Left colon (tissue), 2 donors: ENCODE data around the gene CISD1. TPM values are rescaled to one million over a fixed set of nuclear protein-coding genes. Genes with fewer than 3 reads are reported as not detected.
A peak's percentile ranks its signal among the peaks of the same experiment; 100 is the strongest.
"Not testable (repeated sequence)": the region's sequence is repeated elsewhere in the genome, so short reads cannot be mapped to it uniquely, and the experiment has no call there.

Experiments
- ATAC-seq: fragments of 200-7000 bp; cut with Tn5 transposase; one replicate; pipeline ENCODE4 v1.9.1; 2020; ENCODE audit warnings: mild to moderate bottlenecking, moderate library complexity
- DNase-seq, 2 donors: peaks; one replicate each; pipeline ENCODE4 v3.0.0-alpha.2; 2020
- intact Hi-C, 2 donors: fragments of 100-400 bp; cut with DNase I in 1 of 2; cut with micrococcal nuclease in 1 of 2; formaldehyde crosslinking; loops; one replicate each; pipeline versions ENCODE4 v1.11.2 to v1.14.0; 2022; cut with DNase I, micrococcal nuclease
- long read RNA-seq: library from polyadenylated mRNA; unstranded; transcript quantifications from one replicate; pipeline ENCODE4 v2.0.0, GENCODE V29; 2021
- total RNA-seq, 2 donors: library from RNA; stranded (reverse); fragmentation: NEBNext Ultra II Directional; extraction: Animal tissue kit (Norgen Biotek cat#: 25700); gene quantifications; one replicate each; pipeline ENCODE4 v1.2.1, GENCODE V29; 2021
- donor health status: DM: no; HTN: no; CAD: no.
- donor health status: DM: yes; HTN: yes; CAD: no.

Gene CISD1
- total RNA-seq: 10 to 100 TPM; 46.4 to 50.2 TPM
- long read RNA-seq, transcript CISD1-201 (3 exons, 2,479 nt): major isoform, 36 of 38 reads
- long read RNA-seq, partial matches to known transcripts: 2 of 38 reads
- long read RNA-seq, other reads (novel, unspliced or antisense): 0 of 38 reads

DNA sequence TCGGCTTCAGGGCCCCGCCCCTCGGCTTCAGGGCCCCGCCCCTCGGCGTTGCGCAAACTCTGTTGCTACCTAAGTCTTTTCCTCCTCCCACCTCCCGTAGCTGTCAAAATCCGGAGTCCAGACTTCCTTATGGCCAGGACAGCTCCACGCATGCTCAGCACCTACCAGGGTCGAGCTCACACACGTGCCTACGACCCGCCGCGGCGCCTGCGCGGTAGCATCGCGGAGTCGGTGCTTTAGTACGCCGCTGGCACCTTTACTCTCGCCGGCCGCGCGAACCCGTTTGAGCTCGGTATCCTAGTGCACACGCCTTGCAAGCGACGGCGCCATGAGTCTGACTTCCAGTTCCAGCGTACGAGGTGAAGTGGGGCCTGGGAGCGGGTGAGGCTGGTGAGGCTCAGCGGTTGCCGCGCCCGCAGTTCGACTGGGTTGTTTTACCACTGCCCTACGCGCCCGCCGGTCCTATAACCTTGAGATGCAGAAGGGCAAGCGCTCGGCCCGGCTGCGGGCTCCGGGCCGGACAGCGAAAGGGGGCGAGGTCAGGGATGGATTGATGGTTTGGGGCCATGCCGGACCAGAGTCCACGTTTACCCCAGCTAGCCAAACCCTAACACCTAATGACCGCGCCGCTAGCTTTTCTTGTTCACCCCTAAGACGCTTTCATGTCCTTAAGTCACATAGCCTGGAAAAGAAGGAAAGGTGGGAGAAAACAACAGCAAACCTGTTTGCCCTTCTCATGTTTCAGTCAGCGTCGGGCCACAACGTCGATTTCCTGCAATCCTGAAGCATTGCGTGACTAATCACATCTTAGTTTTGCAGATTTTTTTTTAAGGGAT is at the start of gene CISD1:
CISD1 (plus strand) TSS at position 217 of the 836 bp plus-strand sequence; CDS start at position 329, 112 bp downstream.
- intact Hi-C loops: no loop called here
- ATAC-seq (peak; percentile 77), DNase-seq (peak; percentile 97 to 99)

DNA sequence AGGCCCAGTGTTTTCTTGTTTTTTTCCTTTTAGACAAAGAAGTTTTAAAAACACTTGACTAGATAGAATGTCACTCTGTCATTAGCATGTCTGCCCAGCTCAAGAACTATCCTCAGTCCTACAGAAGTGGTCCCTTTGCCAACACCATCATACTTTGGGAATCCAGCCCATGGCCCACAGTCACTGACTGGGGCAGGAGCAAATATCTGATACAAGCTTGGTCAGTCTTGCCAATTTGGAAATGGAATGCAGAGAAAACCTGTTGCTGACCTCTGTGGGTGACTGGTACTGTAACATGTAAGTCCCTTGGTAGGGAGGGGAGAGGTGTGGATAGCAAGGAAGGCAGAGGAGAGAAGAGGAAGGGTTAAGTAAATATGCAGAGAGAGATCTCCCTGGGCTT is 49.1 kb upstream of the CISD1 start:
- DNase-seq (no peak), ATAC-seq (no peak)
- intact Hi-C loops: no loop called here

DNA sequence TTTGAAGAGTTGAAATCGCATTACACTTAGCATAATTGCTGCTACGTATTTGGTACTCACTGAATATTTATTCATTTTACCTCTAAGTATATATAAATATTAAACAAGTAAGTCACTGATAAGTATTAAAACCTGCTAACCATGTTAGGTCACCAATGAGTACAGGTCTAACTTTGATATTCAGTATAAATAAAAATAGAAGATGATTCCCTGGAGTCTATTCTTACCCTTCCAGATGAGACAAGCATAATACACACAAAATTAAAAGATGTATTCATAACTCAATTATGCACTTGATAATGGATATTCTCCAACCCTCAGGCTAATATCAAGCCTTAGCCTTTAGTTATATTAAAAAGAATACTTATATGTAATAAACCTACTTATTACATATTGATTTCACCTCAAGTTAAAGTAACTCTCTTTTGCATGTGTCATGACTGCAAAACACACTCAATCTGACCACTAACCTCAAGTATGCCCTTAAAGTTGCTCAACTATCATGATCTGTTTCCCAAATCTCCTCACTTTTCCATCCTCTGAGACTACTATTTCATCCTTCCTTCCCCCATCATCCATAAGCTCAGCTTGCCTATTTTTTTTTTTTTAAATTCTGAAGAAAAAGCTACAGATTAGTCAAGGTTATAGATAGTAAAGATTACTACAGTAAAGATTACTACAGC is 48.1 kb upstream of the CISD1 start:
- no peak for ATAC-seq
- DNase-seq: no peak
- intact Hi-C loops: no loop called here

DNA sequence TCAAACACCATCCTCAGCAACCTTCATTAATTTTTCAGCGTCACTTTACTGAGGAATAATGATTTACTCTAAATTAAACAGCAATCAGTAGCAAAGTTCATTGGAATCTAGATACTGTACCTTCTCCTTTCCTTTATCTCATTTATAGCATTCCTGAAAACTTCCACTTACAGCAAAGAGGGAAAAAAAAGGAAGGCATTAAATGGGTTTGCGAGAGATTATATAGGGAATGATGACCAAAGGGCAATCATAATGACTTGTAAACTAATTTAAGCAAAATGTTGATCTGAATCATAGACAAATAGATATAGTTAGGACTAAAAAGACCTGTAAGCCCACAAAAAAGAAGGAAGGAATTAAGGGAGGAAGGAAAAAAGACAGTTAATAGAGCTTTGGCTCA is 43.3 kb upstream of the CISD1 start:
- DNase-seq: no peak
- intact Hi-C loops: no loop called here
- peak; percentile 59 for ATAC-seq

DNA sequence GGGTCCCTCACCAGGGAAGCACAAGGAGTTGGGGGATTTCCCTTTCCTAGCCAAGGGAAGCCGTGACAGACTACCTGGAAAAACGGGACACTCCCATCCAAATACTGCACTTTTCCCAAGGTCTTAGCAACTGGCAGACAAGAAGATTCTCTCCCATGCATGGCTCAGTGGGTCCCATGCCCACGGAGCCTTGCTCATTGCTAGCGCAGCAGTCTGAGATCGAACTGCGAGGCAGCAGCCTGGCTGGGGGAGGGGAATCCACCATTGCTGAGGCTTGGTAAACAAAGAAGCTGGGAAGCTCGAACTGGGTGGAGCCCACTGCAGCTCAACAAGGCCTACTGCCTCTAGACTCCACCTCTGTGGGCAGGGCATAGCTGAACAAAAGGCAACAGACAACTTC is 39.1 kb upstream of the CISD1 start:
- DNase-seq, intact Hi-C loops, ATAC-seq: not testable (repeated sequence)

DNA sequence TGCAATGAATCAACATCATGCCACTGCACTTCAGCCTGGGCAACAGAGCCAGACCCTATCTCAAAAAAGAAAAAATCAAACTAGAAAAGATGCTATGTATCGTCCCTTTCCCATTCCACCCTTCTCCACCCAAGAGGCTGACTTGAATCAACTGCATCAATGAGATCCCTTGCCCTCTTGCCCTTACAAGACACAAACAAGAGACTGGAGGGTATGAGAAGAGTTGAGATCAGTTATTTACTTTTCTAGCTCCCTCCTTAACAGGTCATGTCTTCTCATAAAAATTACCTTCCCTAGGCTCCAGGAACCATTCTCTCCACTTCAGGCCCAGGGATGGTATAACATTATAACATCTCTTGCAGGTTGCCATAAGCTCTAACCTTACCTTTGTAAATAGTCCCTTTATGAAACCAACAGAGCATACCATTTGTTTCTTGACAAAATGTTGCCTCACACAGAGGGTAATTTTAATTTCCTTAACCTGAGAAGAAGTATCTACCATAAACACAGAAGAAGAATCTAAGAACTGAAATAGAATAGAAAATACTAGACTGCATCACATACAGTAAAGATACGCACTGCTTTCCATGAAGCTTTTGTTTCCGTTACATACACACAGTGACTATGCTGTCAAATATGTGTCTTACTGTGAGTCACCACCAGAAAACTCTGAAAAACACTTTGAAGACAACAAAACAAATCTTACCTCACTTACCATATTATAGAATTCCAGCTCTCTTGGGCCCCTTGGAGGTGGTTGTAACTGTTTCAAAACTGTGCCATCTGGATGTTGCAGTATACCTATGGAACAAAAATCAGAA is 31.7 kb upstream of the CISD1 start:
- ATAC-seq (no peak), DNase-seq (no peak)
- intact Hi-C loops: no loop called here

GRCh38 chr10:58239561-58240169 is 29.3 kb upstream of the CISD1 start:
- no peak for ATAC-seq
- intact Hi-C loops: no loop called here
- no peak for DNase-seq

DNA sequence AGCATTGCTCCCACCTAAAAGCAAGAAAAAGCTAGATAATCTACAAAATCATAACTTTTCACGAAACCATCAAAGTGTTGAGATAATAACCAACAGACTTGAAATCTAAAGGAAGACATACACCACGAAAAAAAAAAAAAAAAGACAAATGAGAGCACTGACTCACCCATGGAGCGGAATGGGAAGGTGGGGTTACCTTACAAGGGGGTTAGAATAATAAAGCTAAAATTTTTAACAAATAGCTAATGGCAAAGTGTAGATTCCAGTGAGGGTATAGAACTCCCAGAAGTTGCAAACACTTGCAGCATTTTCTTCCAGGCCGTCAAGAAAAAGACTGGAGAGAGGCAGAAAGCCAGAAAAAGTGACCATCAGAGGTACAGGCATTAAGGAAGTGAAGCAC is 28.4 kb upstream of the CISD1 start:
- intact Hi-C loops: no loop called here

GRCh38 chr10:58241346-58241745 is 27.6 kb upstream of the CISD1 start:
- no peak for DNase-seq
- intact Hi-C loops: no loop called here
- ATAC-seq: no peak

More for the DNA sequence above, 28.4 kb upstream of the CISD1 start:
- no peak for ATAC-seq
- DNase-seq: no peak

DNA sequence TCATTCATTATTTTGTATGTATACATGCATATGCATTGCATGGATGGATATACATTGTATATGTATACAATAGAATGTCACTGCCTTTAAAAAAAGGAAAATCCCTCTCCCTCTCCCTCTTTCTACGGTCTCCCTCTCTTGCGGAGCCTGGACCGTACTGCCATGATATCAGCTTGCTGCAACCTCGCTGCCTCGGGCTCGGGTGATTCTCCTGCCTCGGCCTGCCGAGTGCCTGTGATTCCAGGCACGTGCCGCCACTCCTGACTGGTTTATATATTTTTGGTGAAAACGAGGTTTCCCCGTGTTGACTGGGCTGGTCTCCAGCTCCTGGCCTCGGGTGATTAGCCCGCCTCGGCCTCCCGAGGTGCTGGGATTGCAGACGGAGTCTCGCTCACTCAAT is 25.7 kb upstream of the CISD1 start:
- no peak for ATAC-seq
- DNase-seq: no peak
- intact Hi-C loops: no loop called here

GRCh38 chr10:58243801-58244200 is 25.2 kb upstream of the CISD1 start:
- ATAC-seq, DNase-seq, intact Hi-C loops: not testable (repeated sequence)

- ATAC-seq, intact Hi-C loops, DNase-seq: not testable (repeated sequence)
Observed at GRCh38 chr10:58244242-58244641, 24.7 kb upstream of the CISD1 start.

DNA sequence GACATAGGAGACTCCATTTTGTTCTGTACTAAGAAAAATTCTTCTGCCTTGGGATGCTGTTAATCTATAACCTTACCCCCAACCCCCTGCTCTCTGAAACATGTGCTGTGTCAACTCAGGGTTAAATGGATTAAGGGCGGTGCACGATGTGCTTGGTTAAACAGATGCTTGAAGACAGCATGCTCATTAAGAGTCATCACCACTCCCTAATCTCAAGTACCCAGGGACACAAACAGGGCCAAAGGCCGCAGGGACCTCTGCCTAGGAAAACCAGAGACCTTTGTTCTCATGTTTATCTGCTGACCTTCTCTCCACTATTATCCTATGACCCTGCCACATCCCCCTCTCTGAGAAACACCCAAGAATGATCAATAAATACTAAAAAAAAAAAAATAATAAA is 24.3 kb upstream of the CISD1 start:
- ATAC-seq, intact Hi-C loops, DNase-seq: not testable (repeated sequence)

GRCh38 chr10:58253184-58253583 is 15.8 kb upstream of the CISD1 start:
- intact Hi-C loops: no loop called here
- ATAC-seq: no peak
- DNase-seq: no peak

DNA sequence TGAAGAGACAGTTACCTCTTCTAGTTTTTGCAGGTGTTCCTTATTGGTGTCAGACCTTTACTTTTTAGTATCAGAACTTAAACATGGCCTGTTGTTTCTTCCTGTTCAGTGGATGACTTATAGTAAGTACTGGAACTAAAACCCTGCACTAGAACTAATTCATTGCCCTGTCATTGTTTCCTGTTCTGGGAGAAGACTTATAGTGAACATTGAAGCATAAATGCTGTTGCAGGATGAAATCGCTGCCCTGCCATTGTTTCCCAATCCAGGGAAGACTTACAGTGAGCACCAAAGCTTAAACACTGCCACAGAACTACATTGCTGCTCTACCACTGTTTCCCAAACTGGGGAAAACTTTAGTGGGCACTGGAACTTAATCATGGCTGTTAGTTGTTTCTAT is 14.3 kb upstream of the CISD1 start:
- no peak for DNase-seq
- no peak for ATAC-seq
- intact Hi-C loops: no loop called here

- intact Hi-C loops, DNase-seq, ATAC-seq: not testable (repeated sequence)
Observed at GRCh38 chr10:58256013-58256780, 12.8 kb upstream of the CISD1 start.

DNA sequence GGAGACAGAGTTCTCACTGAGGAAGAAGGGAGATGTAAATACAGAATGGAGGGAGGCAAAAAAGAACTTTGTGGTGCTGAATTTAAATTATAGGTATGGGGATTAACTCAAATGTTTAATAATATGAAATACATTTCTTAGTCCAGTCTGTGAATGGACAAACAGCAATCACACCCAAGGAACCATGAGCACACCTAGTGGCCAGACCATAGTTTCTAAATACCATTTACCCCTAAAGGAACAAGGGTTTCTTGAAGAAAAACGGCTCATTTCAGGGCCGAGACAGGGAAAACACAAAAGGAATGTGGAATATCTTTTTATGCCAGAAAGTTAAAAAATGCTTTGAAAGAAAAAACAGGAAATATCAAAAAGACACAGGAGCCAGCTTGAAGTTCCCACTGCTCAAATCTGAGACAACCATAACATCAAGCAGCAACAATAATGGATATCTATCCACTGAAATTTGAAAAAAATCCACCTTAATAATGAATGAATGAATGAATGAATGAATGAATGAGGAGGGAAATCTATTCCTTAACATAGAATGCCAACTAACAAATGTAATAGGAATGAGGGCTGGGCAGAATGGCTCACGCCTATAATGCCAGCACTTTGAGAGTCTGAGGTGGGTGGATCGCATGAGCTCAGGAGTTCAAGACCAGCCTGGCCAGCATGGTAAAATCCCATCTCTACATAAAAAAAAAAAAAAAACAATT is 9.8 kb upstream of the CISD1 start:
- intact Hi-C loops: no loop called here
- ATAC-seq (no peak), DNase-seq (no peak)
